ENCODE measurements around the gene NDUFS1.
"Not testable (repeated sequence)": the region's sequence is repeated elsewhere in the genome, so short reads cannot be mapped to it uniquely, and the experiment has no call there.

Gene NDUFS1

DNA sequence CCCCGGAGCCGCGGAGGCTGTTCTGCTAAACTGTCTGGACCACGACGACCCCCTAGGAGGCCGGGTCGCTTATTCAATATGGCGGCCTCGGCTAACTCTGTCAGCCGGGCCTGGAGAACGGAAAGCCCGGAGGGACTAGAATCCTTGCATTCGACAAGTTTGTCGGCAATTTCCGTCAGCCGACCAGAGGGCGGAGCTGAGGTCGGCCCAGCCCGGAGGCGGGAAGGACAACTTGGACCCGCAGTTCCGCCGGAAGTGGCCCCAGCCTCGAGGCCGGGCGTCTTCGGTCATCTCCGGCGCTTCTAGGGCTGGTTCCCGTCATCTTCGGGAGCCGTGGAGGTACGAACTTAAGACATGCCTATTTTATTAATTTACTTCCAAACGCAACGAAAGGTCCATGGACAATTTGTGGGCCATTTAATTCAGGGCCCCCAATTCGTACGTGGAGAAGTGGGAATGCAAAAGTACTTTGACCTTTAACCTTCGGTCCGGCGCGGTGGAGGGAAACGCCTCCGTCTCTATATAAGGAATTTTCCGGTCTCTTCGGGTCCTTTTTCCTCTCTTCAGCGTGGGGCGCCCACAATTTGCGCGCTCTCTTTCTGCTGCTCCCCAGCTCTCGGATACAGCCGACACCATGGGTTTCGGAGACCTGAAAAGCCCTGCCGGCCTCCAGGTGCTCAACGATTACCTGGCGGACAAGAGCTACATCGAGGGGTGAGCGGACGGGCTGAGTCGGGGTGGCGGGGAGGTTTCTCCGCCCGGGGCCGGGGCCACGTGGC, at the start of gene NDUFS1, which contains the start of gene EEF1B2:
TSS of gene NDUFS1 (minus strand) at position 99 of the 779 bp plus-strand sequence. CDS start 5,766 bp downstream, outside the sequence.
TSS of gene EEF1B2 (plus strand) at position 550 of the 779 bp plus-strand sequence. CDS start at position 635, 85 bp downstream.
- peak; percentile 93 for DNase-seq (ENCODE audit: low read depth, low spot score)

DNA sequence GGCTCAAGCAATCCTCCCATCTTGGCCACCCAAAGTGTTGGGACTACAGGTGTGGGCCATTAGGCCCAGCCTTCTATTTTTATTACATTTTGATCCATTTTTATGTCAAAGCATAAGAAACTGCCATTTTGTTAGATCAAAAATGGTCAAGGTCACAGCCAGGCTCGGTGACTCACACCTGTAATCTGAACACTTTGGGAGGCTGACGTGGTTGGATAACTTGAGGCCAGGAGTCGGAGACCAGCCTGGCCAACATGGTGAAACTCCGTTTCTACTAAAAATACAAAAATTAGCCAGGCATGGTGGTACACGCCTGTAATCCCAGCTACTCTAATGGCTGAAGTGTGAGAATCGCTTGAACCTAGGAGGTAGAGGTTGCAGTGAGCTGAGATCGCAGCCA, 49.7 kb upstream of the NDUFS1 start:
- no peak for DNase-seq (ENCODE audit: low read depth, low spot score)

DNA sequence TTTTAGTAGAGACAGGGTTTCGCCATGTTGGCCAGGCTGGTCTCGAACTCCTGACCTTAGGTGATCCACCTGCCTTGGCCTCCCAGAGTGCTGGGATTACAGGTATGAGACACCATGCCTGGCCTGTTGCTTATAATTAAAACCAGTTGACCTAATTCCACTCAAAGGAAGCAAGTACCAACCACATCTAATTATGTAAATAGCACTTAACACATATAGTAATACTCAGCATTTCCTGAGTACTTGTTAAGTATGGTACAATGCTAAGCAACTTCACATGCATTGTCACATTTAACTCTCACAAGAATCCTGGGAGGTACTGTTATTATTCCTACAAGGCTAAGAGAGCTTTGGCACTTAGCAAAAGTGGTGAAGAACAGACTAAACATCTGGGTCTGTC, 48.1 kb upstream of the NDUFS1 start:
- DNase-seq (ENCODE audit: low read depth, low spot score): not testable (repeated sequence)

DNA sequence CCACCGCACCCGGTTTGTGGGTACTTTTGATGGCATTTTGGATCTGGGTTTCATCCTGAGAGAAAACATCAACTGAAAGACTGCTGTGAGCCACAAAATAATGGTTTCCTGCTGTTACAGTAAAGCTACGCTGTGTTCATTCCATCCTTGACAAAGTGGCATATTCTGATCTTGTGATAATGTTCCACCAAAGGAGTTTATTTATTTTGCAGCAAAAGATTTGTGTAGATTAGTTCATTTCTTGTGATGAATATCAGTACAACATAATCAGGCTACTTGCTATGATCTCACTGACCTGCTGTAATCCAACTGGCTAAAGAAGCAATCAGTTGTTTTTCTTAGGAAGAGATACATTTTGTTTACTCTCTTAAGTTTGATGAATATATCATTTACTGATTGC, 45.5 kb upstream of the NDUFS1 start:
- no peak for DNase-seq (ENCODE audit: low read depth, low spot score)

DNA sequence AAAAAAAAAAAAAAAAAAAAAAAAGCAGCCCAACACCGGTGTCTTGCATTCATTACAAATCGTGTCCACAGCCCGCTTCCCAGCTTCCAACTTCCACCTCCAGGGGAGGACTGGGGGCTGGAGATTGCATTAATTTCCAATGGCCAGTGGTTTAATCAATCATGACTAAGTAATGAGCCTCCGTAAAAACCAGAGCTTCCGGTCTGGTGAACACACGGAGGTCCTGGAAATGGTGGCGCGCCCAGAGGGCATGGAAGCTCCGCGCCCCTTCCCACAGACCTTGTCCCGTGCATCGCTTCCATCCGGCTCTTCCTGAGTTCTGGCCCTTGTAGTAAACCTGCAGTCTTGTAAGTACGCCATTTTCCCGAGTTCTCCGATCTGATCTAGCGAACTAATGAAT, 44.1 kb upstream of the NDUFS1 start:
- no peak for DNase-seq (ENCODE audit: low read depth, low spot score)

DNA sequence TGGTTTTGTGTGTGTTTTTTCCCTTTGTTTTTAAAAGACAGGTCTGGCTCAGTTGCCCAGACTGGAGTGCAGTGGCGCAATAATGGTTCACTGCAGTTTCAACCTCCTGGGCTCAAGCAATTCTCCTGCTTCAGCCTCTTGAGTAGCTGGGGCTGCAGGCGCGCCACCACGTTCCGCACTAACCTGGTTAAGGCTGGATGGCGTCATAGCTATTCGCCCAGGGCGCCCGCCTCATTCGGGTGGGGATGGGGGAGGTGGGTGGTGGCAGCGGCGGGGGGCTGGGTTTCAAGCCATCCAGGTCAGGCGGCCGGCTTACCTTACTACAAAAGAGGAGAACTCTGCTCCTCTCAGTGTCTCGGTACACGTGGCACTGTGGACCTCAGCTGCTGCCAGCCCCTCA, 43.2 kb upstream of the NDUFS1 start:
- DNase-seq (ENCODE audit: low read depth, low spot score): no peak

DNA sequence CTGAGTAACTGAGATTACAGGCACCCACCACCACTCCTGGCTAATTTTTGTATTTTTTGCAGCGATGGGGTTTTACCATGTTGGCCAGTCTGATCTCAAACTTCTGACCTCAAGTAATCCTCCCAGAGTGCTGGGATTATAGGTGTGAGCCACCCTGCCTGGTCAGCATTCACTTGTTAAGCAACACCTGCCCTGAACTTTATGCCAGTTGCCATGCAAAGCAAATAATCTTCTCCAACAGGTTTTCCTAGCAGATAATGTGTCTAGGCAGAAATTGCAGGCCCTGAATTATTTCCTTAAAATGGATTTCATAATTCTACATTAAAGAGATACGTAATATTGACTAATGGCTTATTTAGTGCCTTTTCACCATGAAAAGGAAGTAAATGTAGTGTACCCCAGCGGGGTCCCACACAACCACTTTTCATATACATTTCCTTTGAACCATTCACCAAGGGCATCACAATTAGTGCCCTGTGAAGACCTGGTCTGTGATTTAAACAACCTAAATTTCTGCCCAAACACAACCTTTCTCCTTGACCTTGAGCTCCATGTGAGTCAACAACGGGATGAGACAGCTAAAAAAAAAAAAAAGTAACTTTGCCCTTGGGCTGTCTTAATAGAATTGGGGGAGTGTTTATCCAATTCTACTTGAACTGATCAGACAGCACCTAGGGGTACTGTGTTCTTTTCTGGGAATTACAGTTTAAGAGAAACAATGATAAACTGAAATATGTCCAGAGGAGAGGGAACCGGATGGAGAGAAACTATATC, 42.0 kb upstream of the NDUFS1 start:
- DNase-seq (ENCODE audit: low read depth, low spot score): no peak

DNA sequence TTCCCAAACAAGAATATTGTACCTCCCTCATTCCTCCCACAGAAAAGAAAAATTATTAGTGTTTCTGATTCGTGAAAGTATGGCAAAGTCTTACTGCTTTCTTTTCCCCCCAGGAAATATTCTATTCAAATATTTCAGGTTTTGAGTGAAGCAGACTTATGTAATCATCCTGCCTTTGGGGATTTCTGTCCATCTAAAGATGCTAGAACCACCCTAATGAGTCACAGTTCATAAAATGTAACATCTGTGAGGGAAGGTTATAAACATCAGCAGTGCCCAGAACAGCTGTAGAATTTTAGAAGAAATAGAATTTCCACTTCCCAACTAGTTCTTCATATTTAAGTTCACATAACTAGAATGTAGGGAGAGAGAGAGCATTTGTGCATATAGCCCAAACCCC, 39.4 kb upstream of the NDUFS1 start:
- DNase-seq (ENCODE audit: low read depth, low spot score): no peak

DNA sequence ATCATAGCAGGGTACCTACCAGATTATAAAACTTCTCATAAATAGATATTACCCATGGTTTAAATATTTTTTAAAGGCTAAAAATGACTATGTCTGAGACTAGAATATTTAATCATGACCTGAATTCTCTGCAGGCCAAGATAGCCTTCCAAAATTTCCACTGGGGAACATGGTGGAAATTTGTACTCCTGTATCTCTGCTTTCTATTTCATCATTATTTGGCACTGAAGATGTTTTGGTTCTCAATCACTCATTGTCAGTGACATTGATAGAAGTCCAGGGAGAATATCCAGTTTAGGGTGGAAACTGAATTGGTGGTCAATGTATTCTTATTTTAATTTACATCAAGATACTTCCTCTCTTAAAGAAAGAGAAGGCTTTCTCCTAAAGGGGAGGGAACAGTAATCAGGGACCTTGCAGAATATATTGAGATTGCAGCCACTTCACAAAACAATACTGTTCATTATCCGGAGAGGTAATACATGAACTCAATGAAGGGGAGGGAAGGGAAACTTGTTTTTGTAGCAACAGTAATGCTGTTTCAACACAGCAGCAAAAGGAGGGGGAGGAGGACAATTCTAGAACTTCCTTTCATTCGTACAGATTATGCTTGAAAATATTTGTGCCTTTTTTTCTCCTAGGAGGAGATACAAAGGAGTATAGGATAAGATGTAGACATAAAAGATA, 34.6 kb upstream of the NDUFS1 start:
- no peak for DNase-seq (ENCODE audit: low read depth, low spot score)

DNA sequence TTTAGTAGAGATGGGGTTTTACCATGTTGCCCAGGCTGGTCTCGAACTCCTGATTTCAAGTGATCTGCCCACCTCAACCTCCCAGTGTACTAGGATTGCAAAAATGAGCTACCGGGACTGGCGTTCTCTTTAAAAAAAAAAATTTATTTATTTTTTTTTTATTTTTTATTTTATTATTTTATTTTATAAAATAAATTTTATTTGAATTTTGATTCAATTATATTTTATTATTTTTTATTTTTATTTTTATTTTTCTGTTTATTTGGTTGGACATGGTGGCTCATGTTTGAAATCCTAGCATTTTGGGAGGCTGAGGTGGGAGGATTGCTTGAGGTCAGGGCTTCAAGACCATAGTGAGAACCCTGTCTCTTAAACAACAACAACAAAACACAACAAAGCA, 32.9 kb upstream of the NDUFS1 start:
- DNase-seq (ENCODE audit: low read depth, low spot score): no peak

DNA sequence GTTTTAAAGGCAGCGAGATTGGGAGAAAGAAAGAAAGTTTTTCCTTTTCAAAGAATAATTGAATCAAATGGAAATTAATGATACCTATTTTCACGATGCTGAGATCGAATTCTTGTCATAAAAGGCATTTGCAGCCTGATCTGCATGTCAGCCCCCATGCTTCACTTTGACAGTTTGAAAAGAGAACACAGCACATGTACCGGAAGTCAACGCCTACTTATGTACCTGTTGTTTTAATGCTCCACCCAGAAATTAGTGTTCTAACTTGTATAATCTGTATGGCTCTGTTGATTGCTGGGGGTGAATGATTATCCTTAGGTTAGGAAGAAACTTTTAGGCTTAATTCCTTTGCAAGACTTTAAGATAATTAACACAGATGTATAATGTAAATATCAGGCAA, 31.4 kb upstream of the NDUFS1 start:
- DNase-seq (ENCODE audit: low read depth, low spot score): no peak

DNA sequence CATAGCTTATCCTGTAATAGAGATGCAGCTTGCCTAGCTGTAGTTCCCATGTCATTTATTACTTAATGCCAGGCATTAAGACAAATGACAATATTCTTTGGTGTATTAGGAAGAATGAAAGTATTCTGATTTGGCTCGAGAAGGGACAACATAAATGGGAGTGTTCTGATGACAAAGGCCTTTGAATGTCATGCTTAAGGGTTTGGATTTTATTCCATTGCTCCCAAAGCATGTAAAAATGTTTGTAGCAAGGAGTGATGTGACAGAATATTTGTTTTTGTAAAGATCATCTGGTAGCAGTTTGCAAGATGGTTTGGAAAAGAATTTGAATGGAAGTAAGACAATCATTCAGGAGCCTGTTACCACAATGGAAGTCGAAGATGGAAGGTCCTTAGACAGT, 30.9 kb upstream of the NDUFS1 start:
- no peak for DNase-seq (ENCODE audit: low read depth, low spot score)

DNA sequence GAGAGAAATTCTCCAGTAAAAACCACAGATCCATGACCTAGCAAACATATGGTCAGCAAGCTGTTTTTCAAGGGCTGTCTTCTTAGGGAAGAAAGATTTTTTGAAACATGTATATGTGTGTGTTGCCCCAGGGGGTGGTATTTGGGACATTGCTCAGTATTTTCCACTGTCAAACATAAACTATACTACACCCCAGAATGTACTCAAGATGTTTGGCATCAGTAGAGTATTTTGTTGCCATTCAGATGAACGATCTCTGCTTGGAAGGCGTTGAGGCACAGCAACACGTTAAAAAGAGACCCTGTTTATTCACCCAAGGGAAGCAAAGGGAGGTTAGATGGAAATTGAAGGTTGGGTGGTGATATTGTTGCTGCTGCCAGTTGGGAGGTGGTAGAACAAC, 30.4 kb upstream of the NDUFS1 start:
- DNase-seq (ENCODE audit: low read depth, low spot score): no peak

DNA sequence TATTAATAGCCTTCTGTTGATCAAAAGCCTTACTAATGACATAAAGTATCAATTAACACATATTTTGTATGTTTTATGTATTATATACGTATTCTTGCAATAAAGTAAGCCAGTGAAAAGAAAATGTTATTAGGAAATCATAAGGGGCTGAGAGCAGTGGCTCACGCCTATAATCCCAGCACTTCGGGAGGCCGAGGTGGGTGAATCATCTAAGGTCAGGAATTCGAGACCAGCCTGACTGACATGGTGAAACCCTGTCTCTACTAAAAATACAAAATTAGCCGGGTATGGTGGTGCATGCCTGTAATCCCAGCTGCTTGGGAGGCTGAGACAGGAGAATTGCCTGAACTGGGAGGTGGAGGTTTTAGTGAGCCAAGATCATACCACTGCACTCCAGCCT, 22.3 kb upstream of the NDUFS1 start:
- not testable (repeated sequence) for DNase-seq (ENCODE audit: low read depth, low spot score)

DNA sequence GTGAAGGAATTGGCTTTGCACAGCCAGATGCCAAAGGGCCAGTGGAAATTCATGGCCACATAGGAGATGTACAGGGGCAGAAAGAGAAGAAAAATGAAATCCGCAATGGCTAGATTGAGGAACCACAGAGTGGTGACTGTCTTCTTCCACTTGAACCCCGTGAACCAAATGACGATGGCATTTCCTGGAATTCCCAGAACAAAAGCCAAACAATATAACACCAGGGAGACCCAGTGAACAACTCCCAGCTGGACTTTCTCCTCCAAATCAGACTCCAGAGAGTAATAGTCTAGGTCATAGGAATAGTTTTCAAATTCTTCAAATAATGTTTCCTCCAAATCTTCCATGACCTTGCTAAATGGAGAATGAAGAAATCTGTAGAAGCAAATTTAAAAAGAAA, 17.7 kb upstream of the NDUFS1 start:
- no peak for DNase-seq (ENCODE audit: low read depth, low spot score)

DNA sequence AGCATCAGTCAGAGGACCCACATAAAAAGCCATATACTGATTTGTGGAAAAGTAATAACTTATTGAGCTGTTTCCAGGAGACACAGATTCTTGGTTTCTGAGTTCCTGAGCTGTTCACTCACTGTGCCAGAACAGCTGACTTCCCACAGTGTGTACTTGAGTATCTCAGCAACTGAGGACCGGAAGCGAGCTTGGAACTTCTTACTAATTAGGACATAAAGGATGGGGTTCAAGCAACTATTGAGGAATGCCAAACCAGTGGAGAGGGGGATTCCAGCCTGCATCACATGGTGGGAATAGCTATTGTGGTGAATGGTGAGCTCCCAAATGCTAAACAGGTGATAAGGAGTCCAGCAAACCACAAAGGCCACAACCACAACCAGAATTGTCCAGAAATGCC, 16.9 kb upstream of the NDUFS1 start:
- DNase-seq (ENCODE audit: low read depth, low spot score): no peak

DNA sequence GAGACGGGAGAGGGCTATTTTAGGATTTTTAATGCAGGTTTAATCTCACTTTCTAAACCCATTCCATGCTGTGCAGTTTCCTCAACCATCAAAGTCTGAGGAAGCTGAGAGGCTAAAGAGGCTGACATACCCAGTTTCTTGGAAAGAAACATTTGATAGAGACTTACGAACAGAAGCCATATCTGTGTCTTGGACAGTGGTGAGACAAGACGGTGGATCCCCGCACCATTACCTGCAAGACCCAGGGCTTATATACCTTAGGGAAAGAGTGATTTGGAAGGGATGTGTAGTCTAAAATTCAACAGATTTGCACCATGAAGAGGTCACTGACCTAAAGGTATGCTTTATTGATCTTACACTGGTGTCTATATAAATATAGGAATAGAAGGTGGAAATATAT, 13.9 kb upstream of the NDUFS1 start:
- no peak for DNase-seq (ENCODE audit: low read depth, low spot score)

DNA sequence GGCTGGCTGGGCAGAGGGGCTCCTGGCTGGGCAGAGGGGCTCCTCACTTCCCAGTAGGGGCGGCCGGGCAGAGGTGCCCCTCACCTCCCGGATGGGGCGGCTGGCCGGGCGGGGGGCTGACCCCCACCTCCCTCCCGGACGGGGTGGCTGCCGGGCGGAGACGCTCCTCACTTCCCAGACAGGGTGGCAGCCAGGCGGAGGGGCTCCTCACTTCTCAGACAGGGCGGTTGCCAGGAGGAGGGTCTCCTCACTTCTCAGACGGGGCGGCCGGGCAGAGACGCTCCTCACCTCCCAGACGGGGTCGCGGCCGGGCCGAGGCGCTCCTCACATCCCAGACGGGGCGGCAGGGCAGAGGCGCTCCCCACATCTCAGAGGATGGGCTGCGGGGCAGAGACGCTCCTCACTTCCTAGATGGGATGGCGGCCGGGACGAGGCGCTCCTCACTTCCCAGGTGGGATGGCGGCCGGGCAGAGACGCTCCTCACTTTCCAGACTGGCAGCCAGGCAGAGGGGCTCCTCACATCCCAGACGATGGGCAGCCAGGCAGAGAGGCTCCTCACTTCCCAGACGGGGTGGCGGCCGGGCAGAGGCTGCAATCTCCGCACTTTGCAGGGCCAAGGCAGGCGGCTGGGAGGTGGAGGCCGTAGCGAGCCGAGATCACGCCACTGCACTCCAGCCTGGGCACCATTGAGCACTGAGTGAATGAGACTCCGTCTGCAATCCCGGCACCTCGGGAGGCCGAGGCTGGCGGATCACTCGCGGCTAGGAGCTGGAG, 12.6 kb upstream of the NDUFS1 start:
- DNase-seq (ENCODE audit: low read depth, low spot score): not testable (repeated sequence)

DNA sequence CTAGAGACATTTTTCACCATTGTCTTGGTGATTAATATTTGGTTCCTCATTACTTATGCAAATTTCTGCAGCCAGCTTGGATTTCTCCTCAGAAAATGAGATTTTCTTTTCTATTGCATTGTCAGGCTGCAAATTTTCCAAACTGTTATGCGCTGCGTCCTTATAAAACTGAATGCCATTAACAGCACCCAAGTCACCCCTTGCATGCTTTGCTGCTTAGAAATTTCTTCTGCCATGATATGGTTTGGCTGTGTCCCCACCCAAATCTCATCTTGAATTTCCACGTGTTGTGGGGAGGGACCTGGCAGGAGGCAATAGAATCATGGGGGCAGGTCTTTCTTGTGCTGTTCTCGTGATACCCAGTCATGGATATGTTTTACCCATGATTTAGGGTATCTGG, 9.0 kb upstream of the NDUFS1 start:
- not testable (repeated sequence) for DNase-seq (ENCODE audit: low read depth, low spot score)

DNA sequence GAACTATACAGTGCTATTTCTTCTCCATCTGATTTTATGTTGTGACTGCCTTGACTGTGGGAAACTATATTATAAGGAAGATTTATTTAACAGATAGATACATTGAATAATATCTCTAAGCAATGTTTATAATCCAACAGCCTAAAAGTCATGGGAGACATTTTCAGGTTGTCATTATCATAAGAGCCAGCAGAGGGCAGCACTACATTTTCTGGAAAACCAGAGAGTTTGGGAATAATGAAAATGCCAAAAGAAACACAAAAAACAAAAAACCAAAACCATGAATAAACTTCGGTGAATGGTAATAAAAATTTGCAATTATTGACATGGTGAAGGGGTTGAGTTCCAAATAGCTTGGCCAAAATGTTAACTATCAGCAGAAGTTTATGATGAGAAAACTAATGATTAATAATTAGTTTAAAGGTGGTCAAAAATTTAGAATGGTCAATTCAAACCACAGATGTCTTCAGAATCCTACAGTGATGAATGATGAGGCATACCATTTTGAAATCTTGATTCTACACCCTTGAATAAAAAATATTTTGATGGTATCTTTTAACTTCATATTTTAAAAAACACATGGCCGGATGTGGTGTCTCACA, 5.1 kb upstream of the NDUFS1 start:
- no peak for DNase-seq (ENCODE audit: low read depth, low spot score)

DNA sequence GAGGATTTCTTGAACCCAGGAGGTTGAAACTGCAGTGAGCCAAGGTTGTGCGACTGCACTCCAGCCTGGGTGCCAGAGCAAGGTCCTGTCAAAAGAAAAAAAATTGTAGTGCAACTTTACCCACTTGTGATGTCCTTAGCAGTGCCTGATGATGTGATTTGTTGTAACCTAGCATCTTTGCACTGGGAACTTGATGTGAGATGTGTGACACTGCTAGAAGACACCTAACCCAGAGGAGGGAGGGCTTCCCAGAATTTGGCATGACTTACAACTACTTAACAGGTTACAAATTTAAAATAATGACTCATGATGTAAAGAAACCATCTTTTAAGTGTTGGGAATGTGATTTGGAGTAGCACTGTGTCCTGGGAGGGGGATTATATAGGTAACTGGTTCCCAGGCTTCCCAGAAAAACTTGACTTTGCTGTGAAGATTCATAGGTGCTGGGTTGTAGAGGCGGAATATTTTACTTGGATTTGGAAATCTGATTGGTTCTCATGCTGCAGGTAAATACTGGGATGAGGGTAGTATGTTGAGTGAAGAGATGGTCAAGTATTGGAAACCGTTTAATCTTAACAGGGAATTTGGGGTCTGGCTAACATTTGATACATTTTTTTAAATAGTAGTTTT, 4.1 kb upstream of the NDUFS1 start:
- no peak for DNase-seq (ENCODE audit: low read depth, low spot score)
